Fibroblast of villous mesenchyme (primary cell): ENCODE measurements around the gene MINDY1. TPM values are rescaled to one million over a fixed set of nuclear protein-coding genes. Genes with fewer than 3 reads are reported as not detected.

Source experiments
- DNase-seq: peaks from one replicate; pipeline ENCODE4 v3.0.0-alpha.2; 2010; ENCODE audit warnings: low read depth
- H3K4me3 ChIP-seq: 2 replicates; pipeline ENCODE4 v1.5.1; 2011; ENCODE audit warnings: low read depth, mild to moderate bottlenecking, low read length
- total RNA-seq: library from RNA; depleted of rRNA; stranded (reverse); fragments of >200 nt; gene quantifications from 2 replicates; pipeline ENCODE4 v1.2.3, GENCODE V29; 2012
- TF ChIP-seq, protein P1 (sequence below): IDR thresholded peaks from 2 replicates; pipeline ENCODE4 v1.5.1; 2012; ENCODE audit warnings: low read depth, mild to moderate bottlenecking, low read length; ENCODE audit not compliant: insufficient read depth

Gene MINDY1
- total RNA-seq, 1 donor = 10.8 TPM

DNA sequence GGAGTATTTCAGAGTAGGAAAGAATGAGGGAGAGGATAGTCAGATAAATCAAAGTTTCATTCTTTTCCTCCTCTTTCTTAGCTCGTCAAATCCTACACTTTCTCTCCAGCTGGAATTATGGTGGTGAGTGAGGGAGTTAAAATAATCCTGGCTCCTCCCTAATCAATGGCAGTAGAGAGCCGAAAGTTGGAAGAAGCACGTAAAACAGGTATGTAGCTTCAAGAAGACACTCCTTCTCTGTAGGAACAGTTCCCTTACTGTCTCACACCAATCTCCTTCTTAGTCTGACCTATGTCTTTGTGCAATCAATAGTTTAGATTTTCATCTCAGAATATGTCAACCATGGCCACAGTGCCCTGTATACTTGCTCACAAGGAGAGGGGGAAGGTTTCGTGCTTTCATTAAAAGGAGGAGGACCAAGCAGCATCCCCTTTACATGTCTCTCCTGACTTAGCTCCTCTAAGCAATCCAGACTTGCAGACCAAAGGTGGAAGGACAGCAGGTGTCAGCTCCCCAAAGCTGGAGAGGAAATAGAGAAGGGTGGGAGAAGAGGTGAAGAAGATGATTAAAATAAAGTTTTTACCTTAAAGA lies 878 bp downstream of the MINDY1 start:
- TF ChIP-seq, protein P1, sequence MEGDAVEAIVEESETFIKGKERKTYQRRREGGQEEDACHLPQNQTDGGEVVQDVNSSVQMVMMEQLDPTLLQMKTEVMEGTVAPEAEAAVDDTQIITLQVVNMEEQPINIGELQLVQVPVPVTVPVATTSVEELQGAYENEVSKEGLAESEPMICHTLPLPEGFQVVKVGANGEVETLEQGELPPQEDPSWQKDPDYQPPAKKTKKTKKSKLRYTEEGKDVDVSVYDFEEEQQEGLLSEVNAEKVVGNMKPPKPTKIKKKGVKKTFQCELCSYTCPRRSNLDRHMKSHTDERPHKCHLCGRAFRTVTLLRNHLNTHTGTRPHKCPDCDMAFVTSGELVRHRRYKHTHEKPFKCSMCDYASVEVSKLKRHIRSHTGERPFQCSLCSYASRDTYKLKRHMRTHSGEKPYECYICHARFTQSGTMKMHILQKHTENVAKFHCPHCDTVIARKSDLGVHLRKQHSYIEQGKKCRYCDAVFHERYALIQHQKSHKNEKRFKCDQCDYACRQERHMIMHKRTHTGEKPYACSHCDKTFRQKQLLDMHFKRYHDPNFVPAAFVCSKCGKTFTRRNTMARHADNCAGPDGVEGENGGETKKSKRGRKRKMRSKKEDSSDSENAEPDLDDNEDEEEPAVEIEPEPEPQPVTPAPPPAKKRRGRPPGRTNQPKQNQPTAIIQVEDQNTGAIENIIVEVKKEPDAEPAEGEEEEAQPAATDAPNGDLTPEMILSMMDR = no peak
- no peak for DNase-seq
- peak overlapping the region; percentile 65 for H3K4me3 ChIP-seq

DNA sequence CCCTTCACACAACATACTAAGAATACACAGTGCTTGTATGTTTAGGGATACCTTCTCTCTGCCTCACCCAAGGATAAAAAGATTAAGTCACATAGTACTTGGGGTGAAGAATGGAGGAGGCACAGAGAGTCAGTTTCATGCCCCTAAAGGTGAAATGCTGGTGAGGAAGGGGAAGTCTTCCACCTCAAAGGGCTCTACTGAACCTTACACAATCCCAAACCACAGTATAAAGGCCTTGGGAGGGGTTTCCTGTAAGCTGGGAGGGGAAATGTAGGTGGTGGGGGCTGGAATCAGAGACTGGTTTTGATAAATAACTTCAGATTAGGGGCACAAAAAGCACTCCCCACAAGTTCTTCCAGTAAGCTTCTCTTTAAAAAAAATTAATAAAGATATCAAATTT lies 3.5 kb downstream of the MINDY1 start:
- DNase-seq = no peak
- TF ChIP-seq, protein P1 = no peak
- no peak overlapping the region for H3K4me3 ChIP-seq

DNA sequence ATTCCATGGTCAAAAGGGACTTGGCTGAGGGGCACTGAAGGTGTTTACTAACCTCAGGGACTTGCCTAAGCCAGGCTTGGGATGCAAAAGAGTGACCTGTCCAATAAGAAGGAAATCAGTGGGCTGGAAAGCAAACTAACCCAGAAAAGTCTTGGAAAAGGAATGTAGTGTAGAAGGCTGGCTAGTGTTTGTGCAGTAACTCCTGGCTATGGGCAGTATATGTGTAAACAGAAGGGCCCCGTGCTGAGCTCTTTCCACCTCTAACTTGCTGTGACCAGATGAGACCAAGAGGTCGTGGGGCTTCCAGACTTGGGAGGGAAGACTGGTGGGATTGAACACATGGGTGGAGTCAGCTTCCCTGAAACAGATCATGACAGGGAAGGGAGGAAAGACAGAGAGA lies 4.1 kb downstream of the MINDY1 start:
- TF ChIP-seq, protein P1 = no peak
- no peak for DNase-seq
- H3K4me3 ChIP-seq = no peak overlapping the region

DNA sequence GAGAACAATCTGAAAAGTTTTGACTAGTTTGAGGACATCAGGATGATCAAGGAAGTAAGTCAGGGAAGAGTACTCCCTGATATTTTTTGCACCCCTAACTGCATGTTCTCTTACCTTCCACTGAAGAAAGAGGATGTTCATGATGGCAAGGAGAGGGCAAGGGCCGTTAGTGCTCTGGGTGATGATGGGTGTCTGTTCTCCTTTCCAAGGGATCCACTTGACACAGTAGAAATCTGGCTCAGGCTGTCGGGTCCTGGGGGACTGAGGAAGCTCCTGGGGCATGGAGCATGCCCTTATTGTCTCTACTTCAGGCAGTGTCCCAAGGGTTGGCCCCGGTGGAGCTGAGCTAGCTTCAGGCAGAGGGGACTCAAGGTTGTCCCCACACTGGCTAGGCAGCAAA lies 4.7 kb downstream of the MINDY1 start:
- no peak for DNase-seq
- no peak overlapping the region for H3K4me3 ChIP-seq

DNA sequence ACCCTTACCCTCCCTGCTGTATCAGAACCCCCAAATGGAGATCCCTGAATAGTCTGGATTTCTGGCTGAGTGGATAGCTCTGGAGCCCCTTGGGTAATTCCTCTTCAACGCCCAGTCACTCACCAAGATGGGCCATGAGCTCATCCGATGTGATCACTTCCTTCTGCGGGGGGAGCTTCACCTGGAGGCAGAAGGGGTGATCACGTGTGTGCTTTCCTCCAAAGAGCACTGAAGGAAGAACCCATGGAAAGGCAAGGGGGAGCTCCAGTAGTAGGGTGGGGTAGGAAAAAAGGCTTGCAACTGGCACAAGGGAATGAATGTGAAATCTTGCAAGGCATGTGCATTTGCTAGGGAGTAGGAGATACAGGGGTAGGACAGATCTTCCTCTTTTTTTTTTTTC lies 5.1 kb downstream of the MINDY1 start:
- H3K4me3 ChIP-seq = no peak overlapping the region
- TF ChIP-seq, protein P1 = no peak
- no peak for DNase-seq

More for the DNA sequence above, 4.7 kb downstream of the MINDY1 start:
- TF ChIP-seq, protein P1 = no peak

DNA sequence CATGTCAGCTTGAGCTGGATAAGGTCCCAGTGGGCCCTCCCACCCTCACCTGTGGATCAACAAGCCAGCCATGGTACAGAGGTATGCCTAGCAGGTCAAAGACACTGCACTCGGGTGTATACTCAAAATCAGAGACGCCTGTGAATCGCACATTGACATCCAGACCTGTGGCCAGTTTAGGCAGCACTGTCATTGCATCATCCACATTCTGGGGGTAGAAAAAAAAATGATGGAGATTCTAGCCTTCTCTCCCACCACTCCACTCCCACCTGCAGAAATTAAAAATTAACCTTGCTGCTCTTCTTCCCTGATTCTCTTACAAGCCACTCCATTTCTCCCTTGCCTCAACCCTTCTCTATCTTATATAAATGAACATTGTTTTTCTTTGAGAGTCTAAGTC lies 6.3 kb downstream of the MINDY1 start:
- TF ChIP-seq, protein P1 = no peak
- no peak overlapping the region for H3K4me3 ChIP-seq
- DNase-seq = no peak

DNA sequence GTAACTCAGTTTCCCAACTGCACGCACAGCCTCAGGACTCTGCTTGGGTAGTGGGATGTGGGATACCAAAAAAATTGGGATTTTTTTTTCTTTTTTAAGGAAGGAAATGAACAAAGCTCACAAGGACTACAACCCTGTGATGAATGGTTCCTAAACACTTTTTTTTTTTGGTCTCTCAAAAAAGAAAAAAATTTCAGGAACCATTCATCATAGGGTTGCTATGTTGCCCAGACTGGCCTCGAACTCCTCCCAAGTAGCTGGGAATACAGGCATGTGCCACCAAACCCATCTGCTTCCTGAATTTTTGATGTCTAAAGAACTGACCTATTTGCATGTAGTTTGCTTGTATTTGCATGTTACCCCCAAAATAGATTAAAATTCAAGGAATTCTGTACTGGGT lies 6.8 kb downstream of the MINDY1 start:
- no peak overlapping the region for H3K4me3 ChIP-seq
- DNase-seq = no peak
- TF ChIP-seq, protein P1 = no peak
